Heart right ventricle (tissue), 16 donors: Measurements from ENCODE around the gene PARP1. TPM values are rescaled to one million over a fixed set of nuclear protein-coding genes. Genes with fewer than 3 reads are reported as not detected.

Experiments used
- ATAC-seq, 8 donors: fragments of 200-7000 bp; cut with Tn5 transposase; one replicate each; pipeline ENCODE4 v1.9.1; 2020; ENCODE audit warnings: mild to moderate bottlenecking in 8 of 8, moderate library complexity in 8 of 8, moderate number of reproducible peaks in 1 of 8
- DNase-seq, 2 donors: peaks; one replicate each; pipeline ENCODE4 v3.0.0-alpha.2; 2020
- H3K27ac ChIP-seq, 10 donors: fragments of 200-600 bp; sonication (generic) in 2 of 10; one replicate each; pipeline versions ENCODE4 v1.5.0 to v1.8.0; 2020 to 2022; ENCODE audit warnings: mild to moderate bottlenecking in 3 of 10
- H3K27me3 ChIP-seq, 7 donors: fragments of 200-600 bp; one replicate each; pipeline ENCODE4 v1.8.0; 2021 to 2022; ENCODE audit warnings: mild to moderate bottlenecking in 2 of 7
- H3K36me3 ChIP-seq, 9 donors: fragments of 200-600 bp; sonication (generic) in 1 of 9; one replicate each; pipeline versions ENCODE4 v1.5.0 to v1.8.0; 2020 to 2022; ENCODE audit warnings: mild to moderate bottlenecking in 2 of 9
- H3K4me1 ChIP-seq, 9 donors: fragments of 200-600 bp; sonication (generic) in 1 of 9; one replicate each; pipeline versions ENCODE4 v1.5.0 to v1.8.0; 2020 to 2022; ENCODE audit warnings: mild to moderate bottlenecking in 4 of 9
- H3K4me3 ChIP-seq, 10 donors: fragments of 200-600 bp; sonication (generic) in 2 of 10; one replicate each; pipeline versions ENCODE4 v1.5.0 to v1.8.0; 2020 to 2022; ENCODE audit warnings: mild to moderate bottlenecking in 7 of 10, moderate library complexity in 2 of 10
- H3K9me3 ChIP-seq, 11 donors: fragments of 200-600 bp in 10 of 11; sonication (generic) in 2 of 11; one replicate each; pipeline versions ENCODE4 v1.5.0 to v1.8.0; 2013 to 2022; ENCODE audit warnings: mild to moderate bottlenecking in 2 of 11, control low read depth in 1 of 11, moderate library complexity in 1 of 11
- WGBS, 2 donors: extraction: QIAGEN DNeasy Blood & Tissue Kit; methylation state at CpG; one replicate each; pipeline ENCODE4 v1.1.7; 2013; ENCODE audit warnings: inconsistent platforms in 1 of 2; 5-methylcytosine and 5-hydroxymethylcytosine counted together
- intact Hi-C, 10 donors: fragments of 100-400 bp; cut with DNase I; formaldehyde crosslinking; loops; one replicate each; pipeline versions ENCODE4 v1.11.1 to v1.14.2; 2022
- polyA plus RNA-seq, 2 donors: library from polyadenylated mRNA; stranded (reverse); fragments of 200-250 nt; gene quantifications; one replicate each; pipeline ENCODE4 v1.2.3, GENCODE V29; 2013
- total RNA-seq, 10 donors: library from RNA; stranded (reverse); fragmentation: NEBNext Ultra II Directional in 3 of 10; extraction: Animal tissue kit (Norgen Biotek cat#: 25700) in 3 of 10; gene quantifications; one replicate each; pipeline versions ENCODE4 v1.2.1 to v1.2.4, GENCODE V29; 2021 to 2023
- TF ChIP-seq, protein P1 (sequence below), 9 donors: fragments of 200-600 bp; sonication (generic) in 2 of 9; IDR thresholded peaks; one replicate each; pipeline versions ENCODE4 v1.5.0 to v1.8.0; 2021 to 2022; ENCODE audit warnings: antibody characterized with exemption in 9 of 9, mild to moderate bottlenecking in 5 of 9, moderate library complexity in 1 of 9
- donor health status: Arrhythmogenic right ventricular cardiomyopathy.
- donor health status: ischemic (EF 13 %, LVEDD 7.1; RV severe dilation, severe dysfunction).
- donor health status: healthy with polysubstance abuse.
- donor health status: DM: no; HTN: yes; CAD: no.
- donor health status: DM: no; HTN: no; CAD: no.
- donor health status: ischemic (EF 25% LVEDD 6.9; RV normal size, moderate dysfunction).
- donor health status: ischemic (EF 25% LVEDD 5.7; RV mildly dilated, moderate dysfunction).
- donor health status: healthy.
- donor health status: DM: yes; HTN: yes; CAD: no.
- donor health status: Ischemic cardiomyopathy.
- donor health status: ischemic (EF 35%, LVEDD 5.7; RV mildly dilated, moderate dysfunction).
- donor health status: nonischemic (EF 11% LVEDD 7.7; RV severe dilation, severe dysfunction).
- donor health status: DM: yes; HTN: yes; CAD: no.
- donor health status: PGD.
- donor health status: ischemic (EF 29% LVEDD 5.4; RV normal size, mild dysfunction).
- donor health status: nonischemic (EF 23%, LVEDD 6.1; RV moderate dilation, normal function).

PARP1 gene
- total and polyA plus RNA-seq, 12 donors, result 36.1 to 154 (median 110) TPM

- Histone ChIP-seq H3K4me1 (peaks cover 19 to 87% (median 65%) of the 10 kb centered on the region in 9 donors), H3K36me3 (peaks cover 0 to 46% (median 4%) of the 10 kb centered on the region in 9 donors), H3K9me3 (no peaks in the 10 kb centered on the region), H3K27ac (peak overlapping the region in 4 of 10 donors; percentile 13 to 38 (median 22)), H3K4me3 (no peak overlapping the region), H3K27me3 (no peaks in the 10 kb centered on the region)
- intact Hi-C loops, result loop anchor here in 2 of 10 donors (5.0 to 10.0 kb wide), 2 partner anchors 36 to 1161 kb away; partner anchors contain the start of gene ZNF678 (in 1 of the 2)
- no peak for ATAC-seq
- DNase-seq, result no peak
- WGBS, 2 donors, result 75% methylated on average over 15 of the region's 15 CpGs
- TF ChIP-seq, protein P1, sequence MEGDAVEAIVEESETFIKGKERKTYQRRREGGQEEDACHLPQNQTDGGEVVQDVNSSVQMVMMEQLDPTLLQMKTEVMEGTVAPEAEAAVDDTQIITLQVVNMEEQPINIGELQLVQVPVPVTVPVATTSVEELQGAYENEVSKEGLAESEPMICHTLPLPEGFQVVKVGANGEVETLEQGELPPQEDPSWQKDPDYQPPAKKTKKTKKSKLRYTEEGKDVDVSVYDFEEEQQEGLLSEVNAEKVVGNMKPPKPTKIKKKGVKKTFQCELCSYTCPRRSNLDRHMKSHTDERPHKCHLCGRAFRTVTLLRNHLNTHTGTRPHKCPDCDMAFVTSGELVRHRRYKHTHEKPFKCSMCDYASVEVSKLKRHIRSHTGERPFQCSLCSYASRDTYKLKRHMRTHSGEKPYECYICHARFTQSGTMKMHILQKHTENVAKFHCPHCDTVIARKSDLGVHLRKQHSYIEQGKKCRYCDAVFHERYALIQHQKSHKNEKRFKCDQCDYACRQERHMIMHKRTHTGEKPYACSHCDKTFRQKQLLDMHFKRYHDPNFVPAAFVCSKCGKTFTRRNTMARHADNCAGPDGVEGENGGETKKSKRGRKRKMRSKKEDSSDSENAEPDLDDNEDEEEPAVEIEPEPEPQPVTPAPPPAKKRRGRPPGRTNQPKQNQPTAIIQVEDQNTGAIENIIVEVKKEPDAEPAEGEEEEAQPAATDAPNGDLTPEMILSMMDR (IDR thresholded peaks at IDR 0.05), result peak in 4 of 9 donors; percentile 13 to 34 (median 20)
Observed at GRCh38 chr1:226403201-226404034, 4.5 kb downstream of the PARP1 start.

- H3K27me3 ChIP-seq, result no peaks in the 10 kb centered on the region
- intact Hi-C loops, result loop anchor here in 2 of 10 donors (5.0 to 10.0 kb wide), 2 partner anchors 35 to 1162 kb away; partner anchors contain the start of gene ZNF678 (in 1 of the 2)
- ATAC-seq (no peak), DNase-seq (no peak)
- H3K9me3 ChIP-seq, result no peaks in the 10 kb centered on the region
- H3K4me1 ChIP-seq, result peaks cover 19 to 93% (median 65%) of the 10 kb centered on the region in 9 donors
- H3K27ac ChIP-seq, result peak overlapping the region in 5 of 10 donors; percentile 13 to 38 (median 22)
- TF ChIP-seq, protein P1 (IDR thresholded peaks at IDR 0.05), result no peak
- no peak overlapping the region for H3K4me3 ChIP-seq
- WGBS, 2 donors, result 67 to 70% methylated on average over 4 of the region's 4 CpGs
- H3K36me3 ChIP-seq, result peaks cover 0 to 52% (median 6%) of the 10 kb centered on the region in 9 donors
Observed at GRCh38 chr1:226402739-226403165, 5.1 kb downstream of the PARP1 start.

DNA sequence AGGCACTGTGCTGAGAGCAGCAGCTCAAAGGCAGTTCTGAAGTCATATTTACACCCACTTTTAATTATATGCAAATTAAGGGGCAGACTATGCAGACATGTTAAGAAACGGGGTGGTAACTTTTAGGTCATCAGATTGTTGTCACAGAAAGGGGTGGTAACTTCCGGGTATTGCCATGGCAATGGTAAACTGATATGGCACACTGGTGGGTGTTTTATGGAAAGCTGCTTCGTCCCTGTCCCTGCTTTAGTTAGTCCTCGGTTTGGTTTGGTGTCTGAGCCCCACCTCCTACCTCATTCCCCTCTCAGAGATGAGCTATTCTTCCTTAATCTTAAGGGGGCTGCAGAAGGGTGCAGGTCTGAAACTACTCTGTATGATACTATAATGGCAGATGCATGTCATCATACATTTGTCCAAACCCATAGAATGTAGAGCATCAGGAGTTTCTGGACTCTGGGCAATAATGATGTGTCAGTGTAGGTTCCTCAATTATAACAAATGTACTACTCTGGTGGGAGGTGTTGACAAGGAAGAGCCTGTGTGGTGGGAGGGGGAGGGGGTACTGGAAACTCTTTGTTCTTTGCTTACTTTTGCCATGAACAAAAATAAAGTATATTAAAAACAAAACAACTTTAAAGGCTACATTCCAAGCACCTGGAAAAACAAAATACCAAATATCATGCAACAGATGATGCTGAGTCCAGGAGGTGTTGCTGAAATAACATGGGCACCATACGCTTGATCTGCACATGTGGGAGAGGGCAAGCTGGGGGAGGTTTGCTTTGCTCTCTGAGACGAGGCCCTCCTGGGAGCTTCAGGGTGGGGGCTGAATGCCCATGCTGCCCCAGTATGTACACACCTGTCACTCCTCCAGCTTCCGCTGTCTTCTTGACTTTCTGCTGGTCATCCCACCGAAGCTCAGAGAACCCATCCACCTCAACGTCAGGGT lies 6.3 kb downstream of the PARP1 start:
- Histone ChIP-seq H3K27me3 (no peaks in the 10 kb centered on the region), H3K36me3 (peaks cover 0 to 52% (median 6%) of the 10 kb centered on the region in 9 donors), H3K4me3 (no peak overlapping the region), H3K9me3 (no peaks in the 10 kb centered on the region), H3K27ac (peak overlapping the region in 9 of 10 donors; percentile 10 to 74 (median 59)), H3K4me1 (peaks cover 13 to 99% (median 62%) of the 10 kb centered on the region in 9 donors)
- intact Hi-C loops, result loop anchor here in 2 of 10 donors (5.0 to 10.0 kb wide), 2 partner anchors 34 to 1163 kb away; partner anchors contain the start of gene ZNF678 (in 1 of the 2)
- TF ChIP-seq, protein P1 (IDR thresholded peaks at IDR 0.05), result no peak
- 75 to 76% methylated on average over 9 of the region's 9 CpGs for WGBS, 2 donors
- no peak for ATAC-seq
- DNase-seq, result no peak
